Measurements from ENCODE around the gene CFB.

GRCh38 chr6:31972709-31973350 lies 26.9 kb downstream of the CFB start:
- TF ChIP-seq CTCF (IDR thresholded peaks at IDR 0.05): no peak
- TF ChIP-seq POLR2A (IDR thresholded peaks at IDR 0.05): no peak
- no peak for TF ChIP-seq POLR2AphosphoS5 (IDR thresholded peaks at IDR 0.05)

Measured in gastroesophageal sphincter (tissue), 3 donors.